ENCODE measurements around the gene ARL17A.
"Not testable (repeated sequence)": the region's sequence is repeated elsewhere in the genome, so short reads cannot be mapped to it uniquely, and the experiment has no call there.

ARL17A gene

GRCh38 chr17:46579083-46580075 is at the start of gene ARL17A:
ARL17A (minus strand) TSS chr17:46579691; CDS start chr17:46576322, 3,369 bp downstream.
- not testable (repeated sequence) for DNase-seq

GRCh38 chr17:46628753-46629436 is 49.4 kb upstream of the ARL17A start:
- not testable (repeated sequence) for DNase-seq

DNA sequence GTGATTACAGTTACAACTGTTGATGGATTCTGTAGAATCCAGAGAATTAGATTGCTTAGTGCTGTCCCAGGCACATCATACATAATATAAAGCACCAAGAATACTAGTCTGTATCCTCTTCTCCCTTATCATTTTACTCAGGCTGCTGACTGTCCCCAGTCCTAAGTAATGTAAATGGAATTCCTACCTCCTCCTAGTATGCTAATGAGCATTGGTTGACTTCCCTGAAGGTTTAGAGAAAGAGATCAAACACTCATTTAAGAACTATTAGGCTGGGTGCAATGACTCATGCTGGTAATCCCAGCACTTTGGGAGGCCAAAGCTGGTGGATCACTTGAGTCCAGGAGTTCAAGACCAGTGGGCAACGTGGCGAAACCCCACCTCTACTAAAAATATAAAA is 48.0 kb upstream of the ARL17A start:
- DNase-seq: not testable (repeated sequence)

GRCh38 chr17:46624726-46625125 is 45.2 kb upstream of the ARL17A start:
- not testable (repeated sequence) for DNase-seq

DNA sequence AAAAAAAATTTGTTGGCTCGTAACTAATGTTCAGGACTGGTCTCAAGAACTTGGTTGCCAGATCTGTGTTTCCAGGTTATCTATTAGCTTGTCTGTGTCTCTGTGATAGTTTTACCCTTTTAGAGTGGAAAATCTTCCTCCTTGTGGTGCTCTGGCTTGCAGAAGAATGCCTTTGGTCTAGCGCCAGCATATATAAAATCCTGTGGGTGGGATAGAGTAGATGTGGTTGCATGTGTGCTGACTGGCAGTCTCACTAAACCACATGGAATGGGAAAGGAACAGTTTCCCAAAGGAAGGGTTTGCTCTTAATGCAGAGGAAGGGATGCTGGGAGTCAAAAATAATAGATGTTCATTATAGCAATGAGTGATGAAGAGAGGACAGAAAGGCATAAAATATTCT is 44.3 kb upstream of the ARL17A start:
- DNase-seq: not testable (repeated sequence)

DNA sequence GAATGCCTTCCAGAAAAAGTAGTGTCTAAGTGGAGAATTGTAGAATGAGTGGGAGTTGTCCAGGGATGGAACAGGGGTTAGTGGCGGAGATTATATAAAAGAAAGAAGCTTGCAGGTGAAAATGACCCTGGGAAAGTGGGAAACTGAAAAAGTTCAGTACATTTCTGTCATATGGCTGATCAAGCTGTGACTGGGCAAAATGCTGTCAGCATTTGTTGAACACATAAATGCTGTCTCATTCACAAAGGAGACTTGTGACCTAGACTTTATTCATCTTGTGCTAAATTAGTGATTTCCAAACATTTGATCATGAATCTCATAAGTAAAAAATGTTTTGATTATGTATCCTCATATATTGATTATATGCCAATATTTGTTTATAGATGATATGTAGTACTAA is 39.5 kb upstream of the ARL17A start:
- DNase-seq: not testable (repeated sequence)

- not testable (repeated sequence) for DNase-seq
These were observed 37.6 kb upstream of the ARL17A start for GRCh38 chr17:46617121-46617520.

DNA sequence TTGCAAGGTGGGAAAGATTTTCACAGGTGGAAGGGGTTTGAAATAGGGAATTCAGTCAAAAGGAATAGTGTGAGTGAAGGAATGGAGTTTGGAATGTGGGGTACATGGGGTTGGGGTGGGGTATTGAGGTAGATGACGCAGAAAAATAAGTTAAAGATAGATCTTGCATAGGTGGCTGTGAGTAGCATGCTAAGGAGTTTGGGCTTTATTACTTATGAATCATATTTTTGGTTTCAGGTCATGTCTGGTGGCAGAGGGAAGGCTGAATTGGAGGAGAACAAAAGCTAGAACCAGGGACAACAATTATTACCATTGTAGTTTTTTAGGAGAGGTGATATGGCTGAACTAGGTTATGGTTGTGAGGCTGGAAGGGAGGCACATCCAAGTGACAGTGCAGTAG is 34.4 kb upstream of the ARL17A start:
- DNase-seq: not testable (repeated sequence)

GRCh38 chr17:46611304-46611703 is 31.8 kb upstream of the ARL17A start:
- DNase-seq: not testable (repeated sequence)

DNA sequence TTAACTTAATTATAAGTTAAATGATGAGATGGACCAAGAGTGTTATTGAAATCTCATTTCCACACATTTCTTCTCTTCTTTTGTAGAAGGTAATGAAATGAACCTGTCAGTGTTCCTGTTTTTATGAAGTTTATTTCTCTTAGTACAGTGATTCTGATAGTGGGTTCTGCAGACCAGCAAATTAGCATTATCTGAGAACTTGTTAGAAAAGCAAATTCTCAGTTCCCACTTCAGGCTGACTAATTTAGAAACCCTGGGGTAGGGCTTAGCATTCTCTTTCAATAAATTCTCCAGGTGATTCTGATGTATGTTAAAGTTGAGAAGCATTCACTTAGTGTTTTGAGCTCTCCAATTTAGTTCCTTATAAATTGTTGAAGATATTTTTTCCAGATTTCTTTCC is 23.6 kb upstream of the ARL17A start:
- DNase-seq: not testable (repeated sequence)

DNA sequence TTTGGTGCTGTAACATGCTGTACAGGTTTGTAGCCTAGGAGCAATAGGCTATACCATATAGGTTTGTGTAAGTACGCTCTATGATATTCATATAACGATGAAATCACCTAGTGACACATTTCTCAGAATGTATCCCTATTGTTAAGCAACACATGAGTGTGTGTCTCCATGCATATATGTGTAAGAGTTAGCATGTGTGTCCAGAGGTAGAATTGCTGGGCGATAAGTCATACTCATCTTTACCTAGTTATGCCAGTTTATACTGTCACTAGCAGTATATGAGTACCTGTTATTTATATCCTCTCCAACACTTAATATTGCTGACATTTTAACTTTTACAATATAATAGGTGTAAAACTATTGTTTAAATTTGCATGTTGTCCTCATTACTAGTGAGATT is 21.3 kb upstream of the ARL17A start:
- DNase-seq: not testable (repeated sequence)

DNA sequence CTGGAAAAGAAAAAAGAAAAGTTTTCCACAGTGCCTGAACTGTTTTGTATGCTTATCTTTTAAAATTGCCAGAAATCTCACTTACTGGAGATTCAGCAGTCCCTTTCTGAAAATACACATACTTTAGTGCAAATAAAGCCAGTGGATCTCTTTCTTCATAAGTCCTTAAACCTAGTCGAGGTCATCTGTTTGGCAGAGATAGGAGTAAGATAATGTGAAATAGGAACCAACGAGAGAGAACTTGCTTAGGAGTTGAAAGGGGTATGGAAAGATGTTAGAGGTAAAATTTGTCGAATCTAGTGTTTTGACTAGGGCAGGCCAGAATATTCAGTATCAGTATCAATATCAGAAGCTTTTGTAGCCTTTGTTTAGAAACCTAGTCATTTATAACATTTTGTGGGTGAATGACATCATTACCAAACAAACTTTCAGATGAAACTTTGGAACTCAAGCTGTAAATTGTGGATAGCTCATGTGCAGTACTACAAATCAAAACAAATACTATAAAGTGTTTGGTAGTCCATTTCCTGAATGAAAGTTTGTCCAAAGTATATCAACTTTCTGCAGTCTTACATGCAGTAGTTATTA is 18.9 kb upstream of the ARL17A start:
- not testable (repeated sequence) for DNase-seq

- not testable (repeated sequence) for DNase-seq
These were observed 11.8 kb upstream of the ARL17A start for GRCh38 chr17:46591332-46591731.

GRCh38 chr17:46590157-46591146 is 11.0 kb upstream of the ARL17A start, which contains the start of gene NSF:
NSF (plus strand) TSS chr17:46590669; CDS start chr17:46590776, 107 bp downstream.
- DNase-seq: not testable (repeated sequence)

GRCh38 chr17:46585444-46585843 is 6.0 kb upstream of the ARL17A start:
- DNase-seq: not testable (repeated sequence)

DNA sequence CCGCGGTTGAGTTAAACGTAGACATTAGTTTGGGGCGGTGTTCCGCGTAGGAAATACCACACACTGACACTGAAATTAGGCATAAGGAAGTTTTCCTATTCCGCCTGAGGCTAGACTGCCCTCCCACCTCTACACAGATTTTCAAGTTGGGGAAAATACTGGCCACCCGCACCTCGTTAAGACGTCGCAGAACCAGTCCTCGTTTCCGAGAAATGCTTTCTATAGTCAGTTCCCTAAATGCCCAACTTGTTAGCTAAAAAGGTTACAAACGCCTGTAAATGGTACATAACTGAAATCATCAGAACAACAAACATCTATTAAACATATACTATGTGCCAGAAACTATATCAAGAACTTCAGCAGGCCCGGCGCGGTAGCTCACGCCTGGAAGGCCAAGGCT is 591 bp upstream of the ARL17A start:
- not testable (repeated sequence) for DNase-seq

DNA sequence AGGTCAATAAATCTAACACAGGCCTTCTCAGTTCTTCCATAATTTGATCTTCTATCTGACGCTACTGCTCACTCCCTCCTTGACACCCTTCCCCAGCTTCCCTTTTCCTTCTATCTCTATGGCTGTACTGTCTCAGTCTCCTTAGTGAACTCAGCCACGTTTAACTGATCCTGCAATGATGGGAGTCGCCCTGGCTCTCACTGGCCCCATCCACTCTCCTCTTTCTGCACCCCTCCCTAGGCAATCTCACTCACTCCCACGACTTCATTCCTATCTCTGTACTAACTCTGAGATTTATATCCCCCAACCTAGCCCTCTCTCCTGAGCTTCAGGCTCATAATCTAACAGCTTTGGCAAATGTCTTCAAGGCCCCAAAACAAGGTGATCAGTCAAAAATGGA is 7.7 kb downstream of the ARL17A start:
- not testable (repeated sequence) for DNase-seq

DNA sequence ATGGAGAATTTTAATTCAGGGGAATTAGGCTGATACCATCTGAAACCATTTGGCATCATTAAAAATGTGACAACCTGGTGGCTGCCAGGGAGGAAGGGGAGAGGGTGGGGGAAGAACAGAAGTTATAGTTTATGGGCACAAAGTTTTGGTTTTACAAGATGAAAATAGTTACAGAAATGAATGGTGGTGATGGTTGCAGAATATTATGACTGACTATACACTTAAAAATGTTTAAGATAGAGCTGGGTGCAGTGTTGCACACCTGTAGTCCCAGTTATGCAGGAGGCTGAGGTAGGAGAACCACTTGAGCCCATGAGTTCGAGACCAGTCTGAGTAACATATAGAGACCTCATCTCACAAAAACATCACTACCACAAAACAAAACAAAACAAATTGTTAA is 12.5 kb downstream of the ARL17A start:
- not testable (repeated sequence) for DNase-seq

DNA sequence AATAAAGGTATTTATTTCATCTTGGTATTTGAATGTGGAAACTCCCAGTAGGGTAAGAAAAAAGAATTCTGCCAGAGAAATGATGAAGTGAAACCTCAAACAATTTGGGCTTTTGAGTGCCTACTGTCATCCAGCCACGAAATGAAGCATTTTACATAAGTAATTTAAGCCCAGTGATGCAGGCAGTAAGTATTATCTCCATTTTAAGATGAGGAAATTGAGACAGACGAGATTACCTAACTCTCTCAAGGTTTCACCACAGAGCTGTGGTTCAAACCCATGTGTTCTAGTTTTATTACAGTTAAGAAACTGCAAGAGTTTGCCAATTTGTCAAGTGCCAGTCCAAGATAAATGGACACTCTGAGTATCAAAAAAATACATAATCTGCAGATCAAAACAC is 13.2 kb downstream of the ARL17A start:
- DNase-seq: not testable (repeated sequence)

GRCh38 chr17:46560048-46560447 is 19.4 kb downstream of the ARL17A start:
- not testable (repeated sequence) for DNase-seq

DNA sequence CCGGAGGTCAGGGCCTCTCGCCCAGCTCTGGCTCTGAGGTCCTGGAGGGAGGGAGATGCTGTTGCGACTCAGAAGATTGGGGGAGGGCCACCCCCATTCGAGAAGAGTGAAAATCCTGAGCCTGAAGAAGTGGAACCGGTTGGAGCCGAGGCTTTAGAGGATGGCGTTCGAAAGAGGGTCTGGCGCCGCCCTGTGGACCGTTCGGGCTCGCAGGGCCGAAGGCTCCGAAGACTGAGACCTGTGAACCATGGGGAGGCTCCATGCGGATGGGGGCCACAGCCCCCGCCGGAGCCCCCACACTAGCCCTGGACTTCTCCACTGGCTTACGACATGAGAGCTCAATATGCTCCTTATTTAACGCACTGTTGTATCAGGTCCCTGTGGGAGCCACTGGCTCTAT is 20.3 kb downstream of the ARL17A start:
- not testable (repeated sequence) for DNase-seq

DNA sequence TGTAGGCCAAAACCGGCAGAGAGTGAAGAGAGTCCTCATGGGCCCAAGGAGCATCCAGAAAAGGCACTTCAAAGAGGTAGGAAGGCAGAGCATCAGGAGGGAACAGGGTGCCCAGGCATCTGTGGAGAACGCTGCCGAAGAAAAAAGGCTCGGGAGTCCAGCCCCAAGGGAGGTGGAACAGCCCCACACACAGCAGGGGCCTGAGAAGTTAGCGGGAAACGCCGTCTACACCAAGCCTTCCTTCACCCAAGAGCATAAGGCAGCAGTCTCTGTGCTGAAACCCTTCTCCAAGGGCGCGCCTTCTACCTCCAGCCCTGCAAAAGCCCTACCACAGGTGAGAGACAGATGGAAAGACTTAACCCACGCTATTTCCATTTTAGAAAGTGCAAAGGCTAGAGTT is 30.9 kb downstream of the ARL17A start:
- not testable (repeated sequence) for DNase-seq
